Vagina (tissue), 2 donors: ENCODE data around the gene NACC2. TPM values are rescaled to one million over a fixed set of nuclear protein-coding genes. Genes with fewer than 3 reads are reported as not detected.

ENCODE experiments used
- DNase-seq, 2 donors: peaks; one replicate each; pipeline ENCODE4 v3.0.0-alpha.2; 2017; ENCODE audit errors: extremely low spot score in 2 of 2
- H3K27ac ChIP-seq: fragments of 200-600 bp; sonication (generic); one replicate; pipeline ENCODE4 v1.5.1; 2019
- H3K27me3 ChIP-seq: fragments of 200-600 bp; sonication (generic); one replicate; pipeline ENCODE4 v1.5.1; 2019
- H3K36me3 ChIP-seq, 2 donors: fragments of 200-600 bp; sonication (generic); one replicate each; pipeline ENCODE4 v1.5.1; 2017 to 2019
- H3K4me1 ChIP-seq: fragments of 200-600 bp; sonication (generic); one replicate; pipeline ENCODE4 v1.5.1; 2019
- H3K4me3 ChIP-seq, 2 donors: fragments of 200-600 bp; sonication (generic); 1 replicate in 1 of 2; 2 replicates in 1 of 2; pipeline ENCODE4 v1.5.1; 2016 to 2019
- H3K9me3 ChIP-seq: fragments of 200-600 bp; sonication (generic); one replicate; pipeline ENCODE4 v1.5.1; 2019
- CTCF ChIP-seq, 3 experiments: fragments of 450-650 bp in 2 of 3; fragments of 200-600 bp in 1 of 3; sonication (generic) in 1 of 3; IDR thresholded peaks; one replicate each; pipeline ENCODE4 v1.5.1; 2017 to 2019; ENCODE audit warnings: antibody characterized with exemption in 3 of 3, mild to moderate bottlenecking in 2 of 3, moderate library complexity in 2 of 3
- POLR2A ChIP-seq, 2 donors: fragments of 450-650 bp; IDR thresholded peaks; one replicate each; pipeline ENCODE4 v1.6.1; 2017; ENCODE audit warnings: antibody characterized with exemption in 2 of 2, mild to moderate bottlenecking in 2 of 2, moderate library complexity in 2 of 2
- POLR2AphosphoS5 ChIP-seq, 2 donors: sonication (generic); formaldehyde crosslinking; IDR thresholded peaks; one replicate each; pipeline ENCODE4 v1.9.0; 2017; ENCODE audit warnings: antibody characterized with exemption in 2 of 2, mild to moderate bottlenecking in 2 of 2, low read depth in 1 of 2; ENCODE audit not compliant: insufficient read depth in 1 of 2
- intact Hi-C: fragments of 100-400 bp; cut with DNase I; formaldehyde crosslinking; loops from one replicate; pipeline ENCODE4 v1.15.1; 2023
- total RNA-seq: library from RNA; depleted of rRNA; stranded (reverse); fragments of >200 nt; gene quantifications from one replicate; pipeline ENCODE4 v1.2.3, GENCODE V29; 2016

NACC2 gene
- total RNA-seq, 1 donor from 2014 or later = 21.1 TPM

GRCh38 chr9:135978642-135979546 lies 116.2 kb downstream of the NACC2 start:
- DNase-seq = no peak
- no peaks in the 10 kb centered on the region for H3K36me3 ChIP-seq
- no peak overlapping the region for H3K4me3 ChIP-seq
- H3K9me3 ChIP-seq = no peaks in the 10 kb centered on the region
- peaks cover 8% of the 10 kb centered on the region for H3K4me1 ChIP-seq
- TF ChIP-seq POLR2A (IDR thresholded peaks at IDR 0.05) (no peak), POLR2AphosphoS5 (IDR thresholded peaks at IDR 0.05; ENCODE audit: insufficient read depth in 1 of 2, low read depth in 1 of 2) (no peak), CTCF (IDR thresholded peaks at IDR 0.05) (no peak)
- no peaks in the 10 kb centered on the region for H3K27me3 ChIP-seq
- H3K27ac ChIP-seq = no peak overlapping the region
- intact Hi-C loops = no loop called here

- no peaks in the 10 kb centered on the region for H3K9me3 ChIP-seq
- no peak for DNase-seq
- H3K4me1 ChIP-seq = peaks cover 8% of the 10 kb centered on the region
- H3K27ac ChIP-seq = no peak overlapping the region
- H3K27me3 ChIP-seq = no peaks in the 10 kb centered on the region
- no peaks in the 10 kb centered on the region for H3K36me3 ChIP-seq
- intact Hi-C loops = no loop called here
- no peak overlapping the region for H3K4me3 ChIP-seq
- TF ChIP-seq CTCF (IDR thresholded peaks at IDR 0.05) (no peak), POLR2AphosphoS5 (IDR thresholded peaks at IDR 0.05; ENCODE audit: insufficient read depth in 1 of 2, low read depth in 1 of 2) (no peak), POLR2A (IDR thresholded peaks at IDR 0.05) (no peak)
Measured at GRCh38 chr9:135976944-135977343, 118.1 kb downstream of the NACC2 start.

GRCh38 chr9:135976531-135976930 lies 118.6 kb downstream of the NACC2 start:
- no peaks in the 10 kb centered on the region for H3K9me3 ChIP-seq
- DNase-seq = no peak
- no peak overlapping the region for H3K4me3 ChIP-seq
- peaks cover 8% of the 10 kb centered on the region for H3K4me1 ChIP-seq
- no peaks in the 10 kb centered on the region for H3K36me3 ChIP-seq
- intact Hi-C loops = no loop called here
- no peak overlapping the region for H3K27ac ChIP-seq
- no peaks in the 10 kb centered on the region for H3K27me3 ChIP-seq
- TF ChIP-seq POLR2A (IDR thresholded peaks at IDR 0.05) (no peak), POLR2AphosphoS5 (IDR thresholded peaks at IDR 0.05; ENCODE audit: insufficient read depth in 1 of 2, low read depth in 1 of 2) (no peak), CTCF (IDR thresholded peaks at IDR 0.05) (no peak)

GRCh38 chr9:135975834-135976233 lies 119.3 kb downstream of the NACC2 start:
- Histone ChIP-seq H3K4me1 (peaks cover 8% of the 10 kb centered on the region), H3K4me3 (no peak overlapping the region), H3K27me3 (no peaks in the 10 kb centered on the region), H3K36me3 (no peaks in the 10 kb centered on the region), H3K27ac (no peak overlapping the region), H3K9me3 (no peaks in the 10 kb centered on the region)
- TF ChIP-seq POLR2A (IDR thresholded peaks at IDR 0.05) (no peak), POLR2AphosphoS5 (IDR thresholded peaks at IDR 0.05; ENCODE audit: insufficient read depth in 1 of 2, low read depth in 1 of 2) (no peak), CTCF (IDR thresholded peaks at IDR 0.05) (no peak)
- no peak for DNase-seq
- intact Hi-C loops = no loop called here

- no peaks in the 10 kb centered on the region for H3K27me3 ChIP-seq
- TF ChIP-seq POLR2AphosphoS5 (IDR thresholded peaks at IDR 0.05; ENCODE audit: insufficient read depth in 1 of 2, low read depth in 1 of 2) (no peak), CTCF (IDR thresholded peaks at IDR 0.05) (no peak), POLR2A (IDR thresholded peaks at IDR 0.05) (no peak)
- H3K4me3 ChIP-seq = no peak overlapping the region
- intact Hi-C loops = no loop called here
- no peak overlapping the region for H3K27ac ChIP-seq
- H3K4me1 ChIP-seq = peaks cover 7% of the 10 kb centered on the region
- no peaks in the 10 kb centered on the region for H3K36me3 ChIP-seq
- H3K9me3 ChIP-seq = no peaks in the 10 kb centered on the region
- no peak for DNase-seq
Measured at GRCh38 chr9:135974220-135974573, 120.9 kb downstream of the NACC2 start.
